Effector memory CD8-positive, alpha-beta T cell (primary cell): Measurements from ENCODE around the gene TBK1.
A peak's percentile ranks its signal among the peaks of the same experiment; 100 is the strongest.

Source experiments
- ATAC-seq: fragments of 150-1000 bp; cut with Tn5 transposase; replicated peaks from 2 replicates; pipeline ENCODE4 v1.10.0; 2021; ENCODE audit warnings: mild to moderate bottlenecking, moderate library complexity
- DNase-seq, 3 experiments: peaks; one replicate each; pipeline ENCODE4 v3.0.0; 2021
- H3K27ac Mint-ChIP-seq, 2 donors: one replicate each; pipeline ENCODE4 v1.8.0; 2022; ENCODE audit warnings: mild to moderate bottlenecking in 2 of 2, mixed read lengths in 2 of 2, moderate library complexity in 2 of 2
- H3K27me3 Mint-ChIP-seq, 2 donors: one replicate each; pipeline ENCODE4 v1.8.0; 2022; ENCODE audit warnings: mixed read lengths in 2 of 2
- H3K36me3 Mint-ChIP-seq: one replicate; pipeline ENCODE4 v1.8.0; 2022; ENCODE audit warnings: mild to moderate bottlenecking, moderate library complexity, mixed read lengths; ENCODE audit not compliant: insufficient read depth
- H3K4me1 Mint-ChIP-seq, 2 donors: one replicate each; pipeline ENCODE4 v1.8.0; 2022; ENCODE audit warnings: low read depth in 2 of 2, mixed read lengths in 2 of 2
- H3K4me3 Mint-ChIP-seq, 2 donors: one replicate each; pipeline ENCODE4 v1.8.0; 2022; ENCODE audit warnings: mild to moderate bottlenecking in 2 of 2, mixed read lengths in 2 of 2, moderate library complexity in 2 of 2
- H3K9me3 Mint-ChIP-seq, 2 donors: one replicate each; pipeline ENCODE4 v1.8.0; 2022; ENCODE audit warnings: mixed read lengths in 2 of 2

TBK1 gene

GRCh38 chr12:64491718-64492117 is 39.8 kb downstream of the TBK1 start:
- H3K27ac Mint-ChIP-seq, result peak overlapping the region in 1 of 2 donors; percentile 82
- H3K9me3 Mint-ChIP-seq, result no peaks in the 10 kb centered on the region
- ATAC-seq (no peak), DNase-seq (no peak)
- H3K4me1 Mint-ChIP-seq, result peaks cover 5 to 14% of the 10 kb centered on the region in 2 donors
- no peak overlapping the region for H3K4me3 Mint-ChIP-seq
- no peaks in the 10 kb centered on the region for H3K27me3 Mint-ChIP-seq
- peaks cover 82% of the 10 kb centered on the region for H3K36me3 Mint-ChIP-seq

GRCh38 chr12:64493513-64493912 is 41.6 kb downstream of the TBK1 start:
- peaks cover 91% of the 10 kb centered on the region for H3K36me3 Mint-ChIP-seq
- H3K9me3 Mint-ChIP-seq, result no peaks in the 10 kb centered on the region

DNA sequence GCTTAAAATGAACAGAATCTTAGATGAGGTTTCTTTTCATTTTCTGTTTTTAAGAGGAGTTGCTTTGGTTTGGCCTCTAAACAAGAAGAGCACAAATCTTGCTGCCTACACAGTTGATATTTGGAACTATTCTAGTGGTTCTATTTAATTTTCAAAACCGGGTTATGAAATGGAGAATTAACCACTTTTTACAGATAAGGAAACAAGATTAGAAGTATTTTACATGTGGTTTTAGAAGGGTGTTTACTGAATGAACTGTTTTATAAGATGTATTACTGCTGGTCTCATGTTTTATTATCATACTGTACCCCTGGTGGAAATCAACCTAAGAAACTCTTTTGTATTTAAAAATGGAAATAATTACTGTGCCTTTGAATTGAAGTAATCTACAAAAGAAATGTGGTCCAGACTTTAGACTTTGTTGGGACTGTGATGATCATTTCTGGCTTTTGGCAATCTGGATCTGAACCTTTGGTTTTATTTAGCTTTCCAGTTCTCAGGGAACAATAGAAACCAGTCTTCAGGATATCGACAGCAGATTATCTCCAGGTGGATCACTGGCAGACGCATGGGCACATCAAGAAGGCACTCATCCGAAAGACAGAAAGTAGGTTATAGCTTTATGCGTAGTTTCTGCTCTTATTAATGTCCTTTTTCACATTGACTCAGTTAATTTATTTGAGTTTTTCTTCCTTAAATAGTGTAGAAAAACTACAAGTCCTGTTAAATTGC is 43.2 kb downstream of the TBK1 start:
- Mint-ChIP-seq H3K9me3 (no peaks in the 10 kb centered on the region), H3K36me3 (peaks cover 92% of the 10 kb centered on the region), H3K4me1 (peaks cover 5 to 14% of the 10 kb centered on the region in 2 donors), H3K4me3 (no peak overlapping the region), H3K27ac (peak overlapping the region; percentile 77 to 89), H3K27me3 (no peaks in the 10 kb centered on the region)
- peak; percentile 69 for ATAC-seq
- no peak for DNase-seq

More at GRCh38 chr12:64493513-64493912, 41.6 kb downstream of the TBK1 start:
- ATAC-seq (no peak), DNase-seq (no peak)
- Mint-ChIP-seq H3K4me1 (peaks cover 5 to 14% of the 10 kb centered on the region in 2 donors), H3K27ac (no peak overlapping the region), H3K4me3 (no peak overlapping the region), H3K27me3 (no peaks in the 10 kb centered on the region)

- Mint-ChIP-seq H3K4me3 (no peak overlapping the region), H3K4me1 (peaks cover 5 to 14% of the 10 kb centered on the region in 2 donors), H3K36me3 (peaks cover 92% of the 10 kb centered on the region), H3K27ac (peak overlapping the region in 1 of 2 donors; percentile 35), H3K27me3 (no peaks in the 10 kb centered on the region), H3K9me3 (no peaks in the 10 kb centered on the region)
- ATAC-seq, result no peak
- DNase-seq, result no peak
These were observed 45.0 kb downstream of the TBK1 start for GRCh38 chr12:64496839-64497400.

DNA sequence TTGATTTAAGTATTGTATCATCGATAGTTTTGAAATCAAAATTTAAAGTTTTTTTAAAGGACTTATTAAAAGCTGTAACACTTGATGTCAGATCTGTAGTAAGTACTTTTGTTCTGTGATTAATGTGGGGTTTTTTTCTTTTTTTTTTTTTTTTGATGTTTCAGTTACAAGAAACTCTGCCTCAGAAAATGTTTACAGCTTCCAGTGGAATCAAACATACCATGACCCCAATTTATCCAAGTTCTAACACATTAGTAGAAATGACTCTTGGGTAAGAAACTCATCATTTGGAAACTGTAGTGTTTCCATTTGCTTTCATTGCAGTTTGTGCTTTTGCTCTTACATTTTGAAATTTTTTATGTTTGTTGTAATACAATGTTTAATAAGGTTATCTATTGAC is 45.6 kb downstream of the TBK1 start:
- Mint-ChIP-seq H3K9me3 (no peaks in the 10 kb centered on the region), H3K4me3 (no peak overlapping the region), H3K27me3 (no peaks in the 10 kb centered on the region), H3K27ac (peak overlapping the region in 1 of 2 donors; percentile 35), H3K36me3 (peaks cover 87% of the 10 kb centered on the region), H3K4me1 (peaks cover 5 to 14% of the 10 kb centered on the region in 2 donors)
- no peak for DNase-seq
- no peak for ATAC-seq

- ATAC-seq (no peak), DNase-seq (no peak)
- H3K36me3 Mint-ChIP-seq, result peaks cover 86% of the 10 kb centered on the region
- no peaks in the 10 kb centered on the region for H3K9me3 Mint-ChIP-seq
- H3K4me3 Mint-ChIP-seq, result no peak overlapping the region
- H3K27me3 Mint-ChIP-seq, result no peaks in the 10 kb centered on the region
- H3K27ac Mint-ChIP-seq, result no peak overlapping the region
- H3K4me1 Mint-ChIP-seq, result peaks cover 5 to 14% of the 10 kb centered on the region in 2 donors
These were observed 46.0 kb downstream of the TBK1 start for GRCh38 chr12:64497903-64498302.

DNA sequence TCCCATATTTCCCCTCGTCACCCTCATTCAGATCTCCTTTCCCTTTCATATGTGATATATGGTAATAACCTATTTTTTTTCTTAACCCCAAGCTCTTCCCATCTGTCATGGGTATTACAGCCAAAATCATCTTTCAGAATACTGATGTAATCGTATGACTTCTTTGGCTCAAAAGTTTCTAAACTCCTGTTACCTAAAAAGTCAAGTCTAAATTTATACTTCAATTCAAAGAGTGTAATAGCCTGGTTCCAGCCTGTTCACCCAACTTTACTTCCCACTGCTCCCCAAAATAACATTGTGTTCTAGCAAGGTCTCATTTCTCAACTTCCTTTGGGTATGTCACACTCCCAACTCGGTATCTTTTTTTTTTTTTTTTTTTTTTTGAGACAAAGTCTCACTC is 48.5 kb downstream of the TBK1 start:
- Mint-ChIP-seq H3K27ac (no peak overlapping the region), H3K4me3 (no peak overlapping the region), H3K27me3 (no peaks in the 10 kb centered on the region), H3K36me3 (peaks cover 65% of the 10 kb centered on the region), H3K4me1 (peaks cover 0 to under 1% of the 10 kb centered on the region in 2 donors), H3K9me3 (no peaks in the 10 kb centered on the region)
- ATAC-seq (no peak), DNase-seq (no peak)

DNA sequence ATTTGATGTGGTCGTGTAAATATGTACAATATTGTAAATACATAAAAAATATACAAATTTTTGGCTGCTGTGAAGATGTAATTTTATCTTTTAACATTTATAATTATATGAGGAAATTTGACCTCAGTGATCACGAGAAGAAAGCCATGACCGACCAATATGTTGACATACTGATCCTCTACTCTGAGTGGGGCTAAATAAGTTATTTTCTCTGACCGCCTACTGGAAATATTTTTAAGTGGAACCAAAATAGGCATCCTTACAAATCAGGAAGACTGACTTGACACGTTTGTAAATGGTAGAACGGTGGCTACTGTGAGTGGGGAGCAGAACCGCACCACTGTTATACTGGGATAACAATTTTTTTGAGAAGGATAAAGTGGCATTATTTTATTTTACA is 49.6 kb downstream of the TBK1 start:
- peaks cover 57% of the 10 kb centered on the region for H3K36me3 Mint-ChIP-seq
- no peaks in the 10 kb centered on the region for H3K9me3 Mint-ChIP-seq
- H3K27me3 Mint-ChIP-seq, result no peaks in the 10 kb centered on the region
- no peak overlapping the region for H3K27ac Mint-ChIP-seq
- H3K4me1 Mint-ChIP-seq, result no peaks in the 10 kb centered on the region
- no peak for DNase-seq
- no peak for ATAC-seq
- H3K4me3 Mint-ChIP-seq, result no peak overlapping the region

- H3K36me3 Mint-ChIP-seq, result peaks cover 4% of the 10 kb centered on the region
- no peaks in the 10 kb centered on the region for H3K27me3 Mint-ChIP-seq
- DNase-seq (no peak), ATAC-seq (no peak)
- no peak overlapping the region for H3K4me3 Mint-ChIP-seq
- no peaks in the 10 kb centered on the region for H3K9me3 Mint-ChIP-seq
- no peaks in the 10 kb centered on the region for H3K4me1 Mint-ChIP-seq
- no peak overlapping the region for H3K27ac Mint-ChIP-seq
These were observed 55.0 kb downstream of the TBK1 start for GRCh38 chr12:64506955-64507354.

DNA sequence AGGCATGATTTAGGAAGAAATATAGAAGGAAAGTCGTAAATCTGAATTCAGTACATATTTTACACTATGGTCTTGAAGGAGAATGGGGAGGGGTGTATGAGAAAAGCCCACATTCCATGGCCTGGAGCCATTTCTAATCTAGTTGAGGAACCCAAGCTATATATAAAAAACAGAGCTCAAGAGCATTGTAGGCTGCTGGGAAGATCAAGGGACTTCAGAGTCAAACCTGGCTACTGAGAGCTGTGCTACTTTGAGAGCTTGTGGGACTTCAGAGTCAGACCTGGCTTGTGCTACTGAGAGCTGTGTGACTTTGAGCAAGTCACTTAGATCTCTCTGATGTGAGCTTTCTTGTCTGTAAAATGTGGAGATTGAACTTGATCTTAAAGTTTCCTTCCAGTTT is 58.7 kb downstream of the TBK1 start:
- no peaks in the 10 kb centered on the region for H3K27me3 Mint-ChIP-seq
- no peak overlapping the region for H3K27ac Mint-ChIP-seq
- H3K36me3 Mint-ChIP-seq, result no peaks in the 10 kb centered on the region
- ATAC-seq, result no peak
- H3K4me3 Mint-ChIP-seq, result no peak overlapping the region
- H3K9me3 Mint-ChIP-seq, result no peaks in the 10 kb centered on the region
- no peak for DNase-seq
- H3K4me1 Mint-ChIP-seq, result no peaks in the 10 kb centered on the region

DNA sequence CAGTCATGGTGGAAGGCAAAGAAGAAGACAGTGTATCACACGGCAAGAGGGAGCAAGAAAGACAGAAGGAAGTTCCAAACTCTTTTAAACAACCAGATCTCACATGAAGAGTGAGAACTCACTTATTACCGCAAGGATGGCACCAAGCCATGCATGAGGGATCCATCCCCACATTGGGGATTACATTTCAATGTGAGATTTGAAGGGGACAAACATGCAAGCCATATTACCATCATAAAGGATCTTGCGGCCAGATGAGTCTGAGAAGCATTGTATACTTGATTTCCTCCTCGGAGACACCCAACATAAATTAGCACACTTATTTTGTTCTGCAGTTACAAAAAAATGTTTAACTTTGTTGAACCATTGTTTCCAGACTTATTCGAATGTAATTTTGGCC is 66.5 kb downstream of the TBK1 start:
- Mint-ChIP-seq H3K9me3 (no peaks in the 10 kb centered on the region), H3K4me1 (no peaks in the 10 kb centered on the region), H3K4me3 (no peak overlapping the region), H3K27ac (no peak overlapping the region), H3K27me3 (peaks cover 0 to 11% of the 10 kb centered on the region in 2 donors), H3K36me3 (no peaks in the 10 kb centered on the region)
- no peak for ATAC-seq
- no peak for DNase-seq

- H3K9me3 Mint-ChIP-seq, result no peaks in the 10 kb centered on the region
- DNase-seq (no peak), ATAC-seq (no peak)
- no peaks in the 10 kb centered on the region for H3K4me1 Mint-ChIP-seq
- H3K27ac Mint-ChIP-seq, result no peak overlapping the region
- H3K27me3 Mint-ChIP-seq, result peaks cover 0 to 22% of the 10 kb centered on the region in 2 donors
- H3K4me3 Mint-ChIP-seq, result no peak overlapping the region
- H3K36me3 Mint-ChIP-seq, result no peaks in the 10 kb centered on the region
These were observed 69.9 kb downstream of the TBK1 start for GRCh38 chr12:64521833-64522232.

DNA sequence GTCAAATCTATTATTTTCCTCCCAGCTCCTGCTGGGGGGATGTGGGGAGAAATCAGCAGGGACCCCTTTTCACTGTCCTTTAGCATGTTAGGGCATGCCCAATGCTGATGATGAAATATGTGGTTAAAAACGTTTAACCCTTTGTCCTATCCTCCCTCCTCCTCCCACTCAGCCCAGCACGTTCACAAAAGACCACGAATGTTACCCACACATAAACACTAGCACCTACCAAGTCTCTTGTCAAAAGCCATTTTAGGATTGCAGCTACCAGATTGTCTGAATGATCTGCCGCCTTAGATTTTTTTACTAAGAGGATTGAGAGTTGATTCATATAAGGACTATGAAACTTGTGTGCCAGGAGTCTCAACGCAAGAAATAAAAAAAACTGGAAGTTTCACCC is 70.4 kb downstream of the TBK1 start:
- Mint-ChIP-seq H3K9me3 (no peaks in the 10 kb centered on the region), H3K27ac (no peak overlapping the region), H3K36me3 (no peaks in the 10 kb centered on the region), H3K4me1 (no peaks in the 10 kb centered on the region), H3K27me3 (peaks cover 0 to 22% of the 10 kb centered on the region in 2 donors), H3K4me3 (no peak overlapping the region)
- DNase-seq (no peak), ATAC-seq (no peak)

DNA sequence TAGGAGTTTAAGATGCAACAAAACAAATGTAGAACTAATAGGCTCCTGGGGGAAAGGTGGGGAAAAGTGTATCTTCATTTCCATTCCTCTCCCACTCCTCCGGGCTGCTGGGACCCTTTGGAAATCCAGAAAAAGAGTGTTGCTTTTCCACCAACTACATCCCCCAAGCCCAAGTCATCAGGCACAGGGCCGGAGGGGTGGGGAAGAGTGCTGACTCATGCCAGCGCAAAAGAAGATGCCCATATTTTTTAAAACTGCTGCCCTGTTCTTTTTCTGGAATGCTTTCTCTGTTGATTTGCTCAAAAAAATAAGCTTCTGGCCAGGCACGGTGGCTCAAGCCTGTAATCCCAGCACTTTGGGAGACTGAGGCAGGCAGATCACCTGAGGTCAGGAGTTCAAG is 70.9 kb downstream of the TBK1 start:
- Mint-ChIP-seq H3K27me3 (peaks cover 0 to 22% of the 10 kb centered on the region in 2 donors), H3K9me3 (no peaks in the 10 kb centered on the region), H3K27ac (no peak overlapping the region), H3K4me3 (no peak overlapping the region), H3K4me1 (no peaks in the 10 kb centered on the region), H3K36me3 (no peaks in the 10 kb centered on the region)
- DNase-seq (no peak), ATAC-seq (no peak)
